GM18519 (cell line): ENCODE results near the gene UNC50.
A peak's percentile ranks its signal among the peaks of the same experiment; 100 is the strongest.

Experiments used
- ATAC-seq: cut with Tn5 transposase; IDR thresholded peaks from one replicate; pipeline ENCODE4 v1.9.1; 2021; ENCODE audit warnings: mild to moderate bottlenecking, moderate library complexity; ENCODE audit not compliant: unreplicated experiment, low FRiP score

Gene UNC50

GRCh38 chr2:98608116-98608961 lies at the start of gene UNC50, which contains the start of gene COA5:
TSS of gene UNC50 (plus strand) at chr2:98608589. CDS start at chr2:98609760, 1,171 bp downstream.
TSS of gene COA5 (minus strand) at chr2:98608512. CDS start at chr2:98608405, 107 bp downstream.
- peak; percentile 62 for ATAC-seq

- no peak for ATAC-seq
These were observed 49.4 kb upstream of the UNC50 start for GRCh38 chr2:98558852-98559530.

- no peak for ATAC-seq
These were observed 48.8 kb upstream of the UNC50 start for GRCh38 chr2:98559581-98559980.

GRCh38 chr2:98560256-98560771 lies 48.1 kb upstream of the UNC50 start:
- ATAC-seq = no peak

- no peak for ATAC-seq
These were observed 47.4 kb upstream of the UNC50 start for GRCh38 chr2:98561018-98561417.

GRCh38 chr2:98561902-98562695 lies 46.3 kb upstream of the UNC50 start:
- no peak for ATAC-seq

- no peak for ATAC-seq
These were observed 45.0 kb upstream of the UNC50 start for GRCh38 chr2:98563394-98563793.

- no peak for ATAC-seq
These were observed 43.8 kb upstream of the UNC50 start for GRCh38 chr2:98564541-98565132.

- no peak for ATAC-seq
These were observed 43.0 kb upstream of the UNC50 start for GRCh38 chr2:98565286-98565860.

- no peak for ATAC-seq
These were observed 42.4 kb upstream of the UNC50 start for GRCh38 chr2:98565941-98566340.

- no peak for ATAC-seq
These were observed 40.0 kb upstream of the UNC50 start for GRCh38 chr2:98568161-98568956.

GRCh38 chr2:98569197-98569793 lies 39.1 kb upstream of the UNC50 start:
- no peak for ATAC-seq

- no peak for ATAC-seq
These were observed 38.5 kb upstream of the UNC50 start for GRCh38 chr2:98569915-98570314.

GRCh38 chr2:98570356-98570755 lies 38.0 kb upstream of the UNC50 start:
- no peak for ATAC-seq

- ATAC-seq = no peak
These were observed 37.2 kb upstream of the UNC50 start for GRCh38 chr2:98571121-98571701.

GRCh38 chr2:98571796-98572195 lies 36.6 kb upstream of the UNC50 start:
- no peak for ATAC-seq

GRCh38 chr2:98572211-98572610 lies 36.2 kb upstream of the UNC50 start:
- ATAC-seq = no peak

GRCh38 chr2:98572676-98573075 lies 35.7 kb upstream of the UNC50 start:
- ATAC-seq = no peak
